C4-2B (cell line): ENCODE measurements around the gene TMEM218.

Source experiments
- ZFX ChIP-seq: fragments of 450-650 bp; IDR thresholded peaks from 2 replicates; pipeline ENCODE4 v1.6.1; 2017
- TF ChIP-seq, protein P1 (sequence below): fragments of 450-650 bp; conservative IDR thresholded peaks from 2 replicates; pipeline ENCODE4 v1.5.1; 2017; ENCODE audit warnings: mild to moderate bottlenecking

DNA sequence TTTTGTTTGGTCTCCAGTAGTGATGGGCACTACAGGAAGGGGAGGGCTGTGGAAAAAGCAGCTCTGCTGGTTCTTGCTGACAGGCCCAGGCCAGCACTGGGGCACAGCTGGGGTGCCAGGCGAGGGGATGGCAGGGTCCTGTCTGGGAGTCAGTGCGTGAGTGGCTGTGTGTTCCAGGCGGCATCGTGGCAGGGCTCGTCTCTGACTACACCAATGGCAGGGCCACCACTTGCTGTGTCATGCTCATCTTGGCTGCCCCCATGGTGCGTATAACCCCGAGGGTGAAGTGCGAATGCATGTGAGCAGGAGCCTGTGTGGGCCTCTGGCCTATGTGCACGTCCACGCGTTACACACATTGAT lies 27.4 kb downstream of the TMEM218 start:
- TF ChIP-seq, protein P1, sequence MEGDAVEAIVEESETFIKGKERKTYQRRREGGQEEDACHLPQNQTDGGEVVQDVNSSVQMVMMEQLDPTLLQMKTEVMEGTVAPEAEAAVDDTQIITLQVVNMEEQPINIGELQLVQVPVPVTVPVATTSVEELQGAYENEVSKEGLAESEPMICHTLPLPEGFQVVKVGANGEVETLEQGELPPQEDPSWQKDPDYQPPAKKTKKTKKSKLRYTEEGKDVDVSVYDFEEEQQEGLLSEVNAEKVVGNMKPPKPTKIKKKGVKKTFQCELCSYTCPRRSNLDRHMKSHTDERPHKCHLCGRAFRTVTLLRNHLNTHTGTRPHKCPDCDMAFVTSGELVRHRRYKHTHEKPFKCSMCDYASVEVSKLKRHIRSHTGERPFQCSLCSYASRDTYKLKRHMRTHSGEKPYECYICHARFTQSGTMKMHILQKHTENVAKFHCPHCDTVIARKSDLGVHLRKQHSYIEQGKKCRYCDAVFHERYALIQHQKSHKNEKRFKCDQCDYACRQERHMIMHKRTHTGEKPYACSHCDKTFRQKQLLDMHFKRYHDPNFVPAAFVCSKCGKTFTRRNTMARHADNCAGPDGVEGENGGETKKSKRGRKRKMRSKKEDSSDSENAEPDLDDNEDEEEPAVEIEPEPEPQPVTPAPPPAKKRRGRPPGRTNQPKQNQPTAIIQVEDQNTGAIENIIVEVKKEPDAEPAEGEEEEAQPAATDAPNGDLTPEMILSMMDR: no peak
- TF ChIP-seq ZFX: no peak
